Vagina (tissue), 2 donors: ENCODE results near the gene CAMKMT.

Experiments
- POLR2AphosphoS5 ChIP-seq, 2 donors: sonication (generic); formaldehyde crosslinking; IDR thresholded peaks; one replicate each; pipeline ENCODE4 v1.9.0; 2017; ENCODE audit warnings: antibody characterized with exemption in 2 of 2, mild to moderate bottlenecking in 2 of 2, low read depth in 1 of 2; ENCODE audit not compliant: insufficient read depth in 1 of 2
- TF ChIP-seq, protein P1 (sequence below), 3 experiments: fragments of 450-650 bp in 2 of 3; fragments of 200-600 bp in 1 of 3; sonication (generic) in 1 of 3; IDR thresholded peaks; one replicate each; pipeline ENCODE4 v1.5.1; 2017 to 2019; ENCODE audit warnings: antibody characterized with exemption in 3 of 3, mild to moderate bottlenecking in 2 of 3, moderate library complexity in 2 of 3

DNA sequence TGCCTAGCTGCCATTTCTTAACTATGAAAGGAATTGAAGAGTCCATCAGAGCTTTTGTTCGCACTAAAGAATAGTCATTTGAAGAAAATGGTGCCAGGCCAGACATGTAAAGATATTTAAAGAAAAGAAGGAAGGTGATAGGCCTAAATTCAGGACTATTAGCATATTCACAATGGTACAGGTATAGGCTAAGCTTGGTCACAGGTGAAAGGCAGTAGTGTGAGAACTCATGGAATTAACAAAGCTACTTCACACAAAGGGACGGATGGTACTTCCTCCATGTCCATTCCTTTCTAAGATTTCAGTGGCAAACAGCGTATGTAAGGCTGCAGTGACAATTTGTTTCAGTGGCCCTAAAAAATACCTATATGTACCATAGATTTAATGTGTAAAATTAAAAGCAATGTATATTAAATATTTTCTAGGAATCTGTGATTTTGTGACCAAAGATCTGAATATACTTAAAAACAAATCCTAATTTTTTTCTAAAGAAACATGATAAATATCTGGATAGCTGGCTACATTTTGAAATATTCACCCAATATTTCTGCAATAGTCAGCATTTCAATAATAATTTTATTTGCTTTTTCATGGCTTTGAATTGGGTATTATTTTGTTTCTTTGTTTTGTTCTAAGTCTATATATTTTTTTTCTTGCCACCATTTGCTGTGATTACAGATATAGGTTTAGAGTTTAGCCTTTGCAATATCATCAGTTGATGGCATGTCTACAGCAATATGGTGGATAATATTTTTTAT lies 116.1 kb downstream of the CAMKMT start:
- TF ChIP-seq, protein P1, sequence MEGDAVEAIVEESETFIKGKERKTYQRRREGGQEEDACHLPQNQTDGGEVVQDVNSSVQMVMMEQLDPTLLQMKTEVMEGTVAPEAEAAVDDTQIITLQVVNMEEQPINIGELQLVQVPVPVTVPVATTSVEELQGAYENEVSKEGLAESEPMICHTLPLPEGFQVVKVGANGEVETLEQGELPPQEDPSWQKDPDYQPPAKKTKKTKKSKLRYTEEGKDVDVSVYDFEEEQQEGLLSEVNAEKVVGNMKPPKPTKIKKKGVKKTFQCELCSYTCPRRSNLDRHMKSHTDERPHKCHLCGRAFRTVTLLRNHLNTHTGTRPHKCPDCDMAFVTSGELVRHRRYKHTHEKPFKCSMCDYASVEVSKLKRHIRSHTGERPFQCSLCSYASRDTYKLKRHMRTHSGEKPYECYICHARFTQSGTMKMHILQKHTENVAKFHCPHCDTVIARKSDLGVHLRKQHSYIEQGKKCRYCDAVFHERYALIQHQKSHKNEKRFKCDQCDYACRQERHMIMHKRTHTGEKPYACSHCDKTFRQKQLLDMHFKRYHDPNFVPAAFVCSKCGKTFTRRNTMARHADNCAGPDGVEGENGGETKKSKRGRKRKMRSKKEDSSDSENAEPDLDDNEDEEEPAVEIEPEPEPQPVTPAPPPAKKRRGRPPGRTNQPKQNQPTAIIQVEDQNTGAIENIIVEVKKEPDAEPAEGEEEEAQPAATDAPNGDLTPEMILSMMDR (IDR thresholded peaks at IDR 0.05): no peak
- no peak for TF ChIP-seq POLR2AphosphoS5 (IDR thresholded peaks at IDR 0.05; ENCODE audit: insufficient read depth in 1 of 2, low read depth in 1 of 2)
